Retinal pigment epithelial cell (primary cell): Measurements from ENCODE around the gene GRAP2.
"Not testable (repeated sequence)": the region's sequence is repeated elsewhere in the genome, so short reads cannot be mapped to it uniquely, and the experiment has no call there.

Source experiments
- DNase-seq: peaks from one replicate; pipeline ENCODE4 v3.0.0-alpha.2; 2010; ENCODE audit warnings: low read depth
- H3K4me3 ChIP-seq: 2 replicates; pipeline ENCODE4 v1.5.1; 2011; ENCODE audit warnings: mild to moderate bottlenecking, low read length, control low read depth, moderate library complexity
- TF ChIP-seq, protein P1 (sequence below): conservative IDR thresholded peaks from 2 replicates; pipeline ENCODE4 v1.5.1; 2011; ENCODE audit warnings: low read depth, low read length, control low read depth, inconsistent platforms

The GRAP2 gene

DNA sequence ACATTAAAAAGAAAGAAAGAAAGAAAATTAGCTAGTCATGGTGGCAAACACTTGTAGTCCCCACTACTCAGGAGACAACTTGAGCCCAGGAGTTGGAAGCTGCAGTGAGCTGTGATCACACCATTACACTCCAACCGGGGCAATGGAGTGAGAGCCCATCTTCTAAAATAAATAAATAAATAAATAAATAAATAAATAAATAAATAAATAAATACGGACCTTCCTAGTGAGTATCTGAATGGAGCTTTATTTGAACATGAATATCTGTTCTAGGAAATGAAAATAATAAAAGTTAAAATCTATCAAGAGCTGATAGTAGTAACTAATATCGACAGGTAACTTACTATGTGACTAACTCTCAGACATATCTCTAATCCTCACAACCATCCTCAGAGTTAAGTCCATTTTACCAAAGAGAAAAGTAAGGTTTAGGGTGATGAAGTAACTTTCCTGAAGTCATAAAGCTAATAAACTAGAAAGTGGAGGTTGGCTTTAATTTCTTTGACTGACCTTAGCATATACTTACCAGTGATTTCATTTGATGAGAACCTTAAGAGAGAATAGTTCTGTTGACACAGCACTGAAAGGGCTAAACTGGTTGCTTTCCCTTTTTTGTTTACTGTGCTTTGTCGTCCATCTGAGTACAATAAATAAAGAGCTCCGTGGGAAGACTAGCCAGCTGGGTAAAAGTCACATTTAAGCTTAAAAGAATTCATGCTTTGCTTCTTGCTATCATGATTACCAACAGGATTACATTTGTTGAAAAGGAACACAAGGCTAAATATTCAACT, 29.7 kb upstream of the GRAP2 start:
- H3K4me3 ChIP-seq, result no peak overlapping the region
- TF ChIP-seq, protein P1, sequence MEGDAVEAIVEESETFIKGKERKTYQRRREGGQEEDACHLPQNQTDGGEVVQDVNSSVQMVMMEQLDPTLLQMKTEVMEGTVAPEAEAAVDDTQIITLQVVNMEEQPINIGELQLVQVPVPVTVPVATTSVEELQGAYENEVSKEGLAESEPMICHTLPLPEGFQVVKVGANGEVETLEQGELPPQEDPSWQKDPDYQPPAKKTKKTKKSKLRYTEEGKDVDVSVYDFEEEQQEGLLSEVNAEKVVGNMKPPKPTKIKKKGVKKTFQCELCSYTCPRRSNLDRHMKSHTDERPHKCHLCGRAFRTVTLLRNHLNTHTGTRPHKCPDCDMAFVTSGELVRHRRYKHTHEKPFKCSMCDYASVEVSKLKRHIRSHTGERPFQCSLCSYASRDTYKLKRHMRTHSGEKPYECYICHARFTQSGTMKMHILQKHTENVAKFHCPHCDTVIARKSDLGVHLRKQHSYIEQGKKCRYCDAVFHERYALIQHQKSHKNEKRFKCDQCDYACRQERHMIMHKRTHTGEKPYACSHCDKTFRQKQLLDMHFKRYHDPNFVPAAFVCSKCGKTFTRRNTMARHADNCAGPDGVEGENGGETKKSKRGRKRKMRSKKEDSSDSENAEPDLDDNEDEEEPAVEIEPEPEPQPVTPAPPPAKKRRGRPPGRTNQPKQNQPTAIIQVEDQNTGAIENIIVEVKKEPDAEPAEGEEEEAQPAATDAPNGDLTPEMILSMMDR, result no peak
- no peak for DNase-seq

DNA sequence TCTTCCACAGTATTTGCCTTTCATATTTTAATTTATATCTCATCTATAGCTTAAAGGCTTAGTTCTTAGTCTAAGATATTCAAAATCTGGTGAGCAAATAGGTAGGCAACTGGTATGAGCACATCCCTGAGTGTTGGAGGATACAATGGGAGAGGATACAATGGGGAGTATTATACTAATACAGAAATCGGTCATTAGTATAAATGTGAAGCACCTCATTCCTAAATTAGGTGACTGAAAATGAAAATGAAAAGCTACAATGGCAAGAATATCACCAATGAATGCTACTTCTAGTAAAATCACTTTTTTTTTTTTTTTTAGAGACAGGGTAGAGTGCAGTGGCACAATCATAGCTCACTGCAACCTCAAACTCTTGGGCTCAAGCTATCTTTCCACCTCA, 28.3 kb upstream of the GRAP2 start:
- TF ChIP-seq, protein P1, result no peak
- H3K4me3 ChIP-seq, result no peak overlapping the region
- DNase-seq, result no peak

DNA sequence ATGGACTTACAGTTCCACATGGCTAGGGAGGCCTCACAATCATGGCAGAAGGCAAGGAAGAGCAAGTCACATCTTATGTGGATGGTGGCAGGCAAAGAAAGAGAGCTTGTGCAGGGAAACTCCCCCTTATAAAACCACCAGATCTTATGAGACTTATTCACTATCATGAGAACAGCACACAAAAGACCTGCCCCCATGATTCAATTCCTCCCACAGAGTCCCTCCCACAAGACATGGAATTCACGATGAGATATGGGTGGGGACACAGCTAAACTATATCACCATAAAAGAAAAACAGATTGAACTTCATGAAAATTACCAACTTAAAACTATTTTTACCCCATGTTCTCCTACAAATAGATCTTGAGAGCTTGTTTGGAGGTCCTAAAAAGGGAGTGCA, 26.9 kb upstream of the GRAP2 start:
- no peak for DNase-seq
- TF ChIP-seq, protein P1, result no peak
- no peak overlapping the region for H3K4me3 ChIP-seq

DNA sequence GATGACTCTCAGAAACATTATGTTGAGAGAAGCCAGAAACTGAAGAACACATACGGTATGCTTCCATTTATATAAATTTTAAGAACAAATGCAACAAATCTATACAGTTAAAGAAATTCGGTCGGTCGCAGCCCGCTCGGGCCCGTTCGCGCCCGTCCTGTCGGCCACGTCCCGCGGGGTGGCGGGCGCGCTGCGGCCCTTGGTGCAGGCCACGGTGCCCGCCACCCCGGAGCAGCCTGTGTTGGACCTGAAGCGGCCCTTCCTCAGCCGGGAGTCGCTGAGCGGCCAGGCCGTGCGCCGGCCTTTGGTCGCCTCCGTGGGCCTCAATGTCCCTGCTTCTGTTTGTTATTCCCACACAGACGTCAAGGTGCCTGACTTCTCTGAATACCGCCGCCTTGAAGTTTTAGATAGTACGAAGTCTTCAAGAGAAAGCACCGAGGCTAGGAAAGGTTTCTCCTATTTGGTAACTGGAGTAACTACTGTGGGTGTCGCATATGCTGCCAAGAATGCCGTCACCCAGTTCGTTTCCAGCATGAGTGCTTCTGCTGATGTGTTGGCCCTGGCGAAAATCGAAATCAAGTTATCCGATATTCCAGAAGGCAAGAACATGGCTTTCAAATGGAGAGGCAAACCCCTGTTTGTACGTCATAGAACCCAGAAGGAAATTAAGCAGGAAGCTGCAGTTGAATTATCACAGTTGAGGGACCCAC, 25.6 kb upstream of the GRAP2 start:
- not testable (repeated sequence) for H3K4me3 ChIP-seq

DNA sequence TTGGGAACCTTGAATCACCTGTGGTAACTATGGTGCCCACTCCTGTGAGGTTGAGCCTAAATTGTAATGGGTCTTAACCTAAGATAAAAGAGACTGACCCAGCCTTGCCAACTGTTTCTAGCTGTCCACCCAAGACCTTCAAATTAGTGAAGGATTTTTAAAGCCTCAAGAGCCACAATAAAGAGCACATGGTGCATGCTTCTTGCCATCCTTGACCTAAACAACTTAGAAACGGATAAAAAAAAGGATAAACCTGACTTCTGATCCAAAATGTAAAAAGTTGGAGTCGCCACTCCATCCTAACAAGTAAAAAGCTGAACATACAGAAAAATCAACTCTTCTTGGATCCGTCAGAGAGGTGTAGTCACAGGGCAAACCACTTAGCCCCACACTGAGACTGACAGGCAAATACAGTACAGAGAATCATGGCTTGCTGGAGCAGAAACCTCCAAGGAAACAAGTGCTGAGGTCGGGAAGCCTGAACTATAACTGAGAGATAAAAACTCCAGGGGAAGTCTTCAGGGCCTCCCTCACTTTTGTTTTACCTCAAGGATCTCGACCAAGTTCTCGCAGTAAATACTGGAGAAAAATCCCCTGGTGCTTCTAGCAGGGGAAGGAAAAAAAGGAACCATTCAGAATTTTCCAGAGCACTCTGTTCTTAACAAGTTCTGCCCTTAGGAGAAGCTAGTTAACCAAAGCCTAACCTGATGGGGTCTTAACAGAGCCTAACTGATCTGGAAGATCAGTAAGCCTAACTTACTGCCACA, 23.6 kb upstream of the GRAP2 start:
- TF ChIP-seq, protein P1, result no peak
- no peak for DNase-seq
- no peak overlapping the region for H3K4me3 ChIP-seq

More for the DNA sequence above, 25.6 kb upstream of the GRAP2 start:
- not testable (repeated sequence) for DNase-seq

DNA sequence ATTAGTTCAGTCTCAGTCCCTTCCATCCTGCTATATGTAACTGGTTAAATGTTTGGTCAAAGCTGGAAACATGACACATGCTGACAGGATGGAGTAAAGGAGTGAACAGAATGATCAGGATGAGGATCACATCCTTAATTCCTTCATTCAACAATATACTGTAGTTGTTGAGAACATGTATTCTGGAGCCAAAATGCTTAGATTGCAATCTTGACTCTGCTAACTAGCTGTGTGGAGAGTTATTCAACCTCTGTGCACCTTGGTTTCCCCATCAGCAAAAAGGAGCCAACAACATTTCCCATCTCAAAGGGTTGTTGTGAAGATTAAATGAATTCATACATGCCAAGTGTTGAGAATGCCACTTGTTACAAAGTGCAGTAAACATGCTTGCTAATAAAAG, 20.2 kb upstream of the GRAP2 start:
- TF ChIP-seq, protein P1, result no peak
- DNase-seq, result no peak
- H3K4me3 ChIP-seq, result no peak overlapping the region

DNA sequence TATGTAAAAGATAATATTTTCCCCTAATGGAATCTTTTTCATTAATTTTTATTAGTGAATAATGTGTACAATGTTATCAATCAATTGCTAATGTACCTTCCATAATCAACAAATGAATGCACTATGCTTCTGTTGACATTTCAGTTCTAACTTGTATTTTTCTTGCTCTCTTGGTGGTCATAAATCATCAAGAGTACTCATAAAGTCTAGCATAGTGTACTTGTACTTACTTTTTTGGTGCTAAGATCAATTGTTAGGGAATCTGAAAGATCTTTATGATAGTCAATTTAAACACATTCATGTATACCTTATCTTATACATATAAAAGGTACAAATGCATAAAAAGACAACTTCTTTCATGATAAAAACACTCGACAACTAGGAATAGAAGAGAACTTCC, 17.8 kb upstream of the GRAP2 start:
- TF ChIP-seq, protein P1, result no peak
- no peak overlapping the region for H3K4me3 ChIP-seq
- DNase-seq, result no peak

DNA sequence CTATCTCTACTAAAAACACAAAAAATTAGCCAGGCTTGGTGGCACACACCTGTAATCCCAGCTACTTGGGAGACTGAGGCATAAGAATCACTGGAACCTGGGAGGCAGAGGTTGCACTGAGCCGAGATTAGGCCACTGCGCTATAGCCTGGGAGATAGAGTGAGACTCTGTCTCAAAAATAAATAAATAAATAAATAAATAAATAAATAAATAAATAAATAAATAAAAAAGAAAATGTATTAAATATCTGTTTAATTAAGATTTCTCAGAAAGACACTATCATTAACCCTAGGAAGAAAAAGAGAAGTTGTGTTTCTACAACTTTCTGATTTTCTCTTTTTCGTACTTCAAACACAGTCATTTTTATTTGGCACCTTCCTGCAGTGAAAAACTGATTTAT, 11.0 kb upstream of the GRAP2 start:
- DNase-seq, H3K4me3 ChIP-seq: not testable (repeated sequence)
